GM12878 (cell line): ENCODE measurements around the gene SYN1. TPM values are rescaled to one million over a fixed set of nuclear protein-coding genes. Genes with fewer than 3 reads are reported as not detected.

Source experiments
- CHD1 ChIP-seq: IDR thresholded peaks from 2 replicates; pipeline ENCODE4 v1.6.1; 2012; ENCODE audit warnings: low read depth, low read length, improper control_type of control experiment
- CHD4 ChIP-seq: fragments of 200-600 bp; sonication (generic); IDR thresholded peaks from 2 replicates; pipeline ENCODE4 v1.6.1; 2016; ENCODE audit warnings: mild to moderate bottlenecking
- IKZF2 ChIP-seq, 2 experiments: fragments of 450-650 bp; IDR thresholded peaks; 2 replicates each; pipeline ENCODE4 v1.6.1; 2017; ENCODE audit warnings: mild to moderate bottlenecking in 2 of 2, moderate library complexity in 2 of 2
- JUND ChIP-seq: IDR thresholded peaks from 2 replicates; pipeline ENCODE4 v1.6.1; 2012; ENCODE audit warnings: low read depth, mild to moderate bottlenecking, low read length, improper control_type of control experiment, moderate library complexity
- MTA3 ChIP-seq: IDR thresholded peaks from 2 replicates; pipeline ENCODE4 v1.6.1; 2012; ENCODE audit warnings: low read length, inconsistent platforms, borderline replicate concordance
- MXI1 ChIP-seq: fragments of 150-350 bp; IDR thresholded peaks from 2 replicates; pipeline ENCODE4 v1.6.1; 2011; ENCODE audit warnings: low read depth, mild to moderate bottlenecking, inconsistent platforms, low read length, improper control_type of control experiment
- NFIC ChIP-seq: IDR thresholded peaks from 2 replicates; pipeline ENCODE4 v1.6.1; 2012; ENCODE audit warnings: low read depth, mild to moderate bottlenecking, inconsistent platforms, low read length, moderate library complexity
- RELA ChIP-seq: fragments of 450-650 bp; IDR thresholded peaks from 2 replicates; pipeline ENCODE4 v1.8.0; 2014; ENCODE audit warnings: borderline replicate concordance; ENCODE audit not compliant: partially characterized antibody
- SMARCA5 ChIP-seq: fragments of 450-650 bp; IDR thresholded peaks from 2 replicates; pipeline ENCODE4 v1.6.1; 2017; ENCODE audit warnings: mild to moderate bottlenecking
- STAT3 ChIP-seq: IDR thresholded peaks from 2 replicates; pipeline ENCODE4 v1.6.1; 2011; ENCODE audit warnings: low read depth, low read length, improper control_type of control experiment
- TARDBP ChIP-seq: IDR thresholded peaks from 2 replicates; pipeline ENCODE4 v1.6.1; 2016; ENCODE audit warnings: borderline replicate concordance
- polyA plus RNA-seq, 11 experiments: library from polyadenylated mRNA; depleted of rRNA in 4 of 11; unstranded in 6 of 11; stranded (reverse) in 5 of 11; fragments of >200 nt; fragmentation: Nextera tagmentation in 4 of 11; fragmentation: Illumina TruSeq in 1 of 11; extraction: Ambion mirVana in 4 of 11; extraction: Trizol in 1 of 11; gene quantifications; 1 replicate in 1 of 11; 2 replicates in 10 of 11; pipeline versions ENCODE4 v1.2.1 to v1.2.3, GENCODE V29; 2011 to 2016; ENCODE audit warnings: inconsistent platforms in 2 of 11, missing spikeins in 2 of 11, low read depth in 1 of 11
- total RNA-seq, 4 experiments: library from RNA; depleted of rRNA in 3 of 4; stranded (reverse); fragments of >200 nt in 3 of 4; fragmentation: Illumina TruSeq in 1 of 4; extraction: Trizol in 1 of 4; gene quantifications; 2 replicates each; pipeline versions ENCODE4 v1.2.1 to v1.2.3, GENCODE V29; 2013 to 2021
- TF ChIP-seq, protein P1 (sequence below): fragments of 150-350 bp; IDR thresholded peaks from 2 replicates; pipeline ENCODE4 v1.6.1; 2016; ENCODE audit warnings: low read depth, low read length
- TF ChIP-seq, protein P2 (sequence below): fragments of 450-650 bp; IDR thresholded peaks from 2 replicates; pipeline ENCODE4 v1.6.1; 2017; ENCODE audit warnings: mild to moderate bottlenecking, moderate library complexity
- TF ChIP-seq, protein P3 (sequence below): fragments of 450-650 bp; IDR thresholded peaks from 2 replicates; pipeline ENCODE4 v1.6.1; 2018; ENCODE audit warnings: borderline replicate concordance, mild to moderate bottlenecking; ENCODE audit not compliant: partially characterized antibody
- TF ChIP-seq, protein P4 (sequence below): fragments of 450-650 bp; IDR thresholded peaks from 2 replicates; pipeline ENCODE4 v1.6.1; 2017; ENCODE audit warnings: borderline replicate concordance
- TF ChIP-seq, protein P5 (sequence below): fragments of 450-650 bp; conservative IDR thresholded peaks from 2 replicates; pipeline ENCODE4 v1.6.1; 2017; ENCODE audit warnings: mild to moderate bottlenecking, moderate library complexity

SYN1 gene
- total and polyA plus RNA-seq, 10 of the 15 experiments (the other 5 are each of a cell fraction or from before 2014, with no cell fraction given): 0.09 to 0.57 (median 0.16) TPM; not detected in 3

DNA sequence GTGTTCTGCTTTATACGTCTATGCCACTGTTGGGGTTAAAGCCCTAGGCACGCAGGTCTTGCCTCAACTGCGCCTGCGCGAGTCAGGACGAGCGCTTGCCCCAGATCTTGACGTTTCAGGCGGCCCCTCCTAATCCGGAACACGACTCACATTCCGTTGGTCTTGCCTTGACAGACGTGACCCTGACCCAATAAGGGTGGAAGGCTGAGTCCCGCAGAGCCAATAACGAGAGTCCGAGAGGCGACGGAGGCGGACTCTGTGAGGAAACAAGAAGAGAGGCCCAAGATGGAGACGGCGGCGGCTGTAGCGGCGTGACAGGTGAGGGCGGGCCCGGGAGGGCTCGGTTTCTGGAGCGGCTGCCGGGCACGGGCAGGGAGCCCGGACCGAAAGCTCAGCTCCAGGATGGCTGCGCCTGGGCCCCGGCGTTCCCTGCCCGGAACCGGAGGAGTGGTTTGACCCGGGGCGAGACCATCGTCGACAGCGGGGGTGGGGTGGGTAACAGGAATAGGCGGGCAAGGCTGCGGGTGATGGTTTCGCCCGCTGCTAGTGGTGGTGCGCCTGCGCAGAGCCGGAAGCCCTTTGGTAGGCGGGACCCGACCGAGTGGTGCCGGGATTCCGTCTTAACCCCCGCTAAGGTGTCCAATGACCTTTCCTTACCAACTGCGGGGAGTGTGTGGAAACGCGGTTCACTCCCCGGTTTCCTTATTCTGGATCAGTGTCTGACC lies 58.6 kb downstream of the SYN1 start, which contains the start of gene ARAF (continued):
- TF ChIP-seq IKZF2 (IDR thresholded peaks at IDR 0.05) (no peak), JUND (peak; percentile 99), NFIC (no peak), RELA (no peak), CHD4 (no peak), STAT3 (no peak), SMARCA5 (no peak), CHD1 (peak; percentile 98), MTA3 (no peak), TARDBP (no peak), MXI1 (no peak)
- TF ChIP-seq, protein P1, sequence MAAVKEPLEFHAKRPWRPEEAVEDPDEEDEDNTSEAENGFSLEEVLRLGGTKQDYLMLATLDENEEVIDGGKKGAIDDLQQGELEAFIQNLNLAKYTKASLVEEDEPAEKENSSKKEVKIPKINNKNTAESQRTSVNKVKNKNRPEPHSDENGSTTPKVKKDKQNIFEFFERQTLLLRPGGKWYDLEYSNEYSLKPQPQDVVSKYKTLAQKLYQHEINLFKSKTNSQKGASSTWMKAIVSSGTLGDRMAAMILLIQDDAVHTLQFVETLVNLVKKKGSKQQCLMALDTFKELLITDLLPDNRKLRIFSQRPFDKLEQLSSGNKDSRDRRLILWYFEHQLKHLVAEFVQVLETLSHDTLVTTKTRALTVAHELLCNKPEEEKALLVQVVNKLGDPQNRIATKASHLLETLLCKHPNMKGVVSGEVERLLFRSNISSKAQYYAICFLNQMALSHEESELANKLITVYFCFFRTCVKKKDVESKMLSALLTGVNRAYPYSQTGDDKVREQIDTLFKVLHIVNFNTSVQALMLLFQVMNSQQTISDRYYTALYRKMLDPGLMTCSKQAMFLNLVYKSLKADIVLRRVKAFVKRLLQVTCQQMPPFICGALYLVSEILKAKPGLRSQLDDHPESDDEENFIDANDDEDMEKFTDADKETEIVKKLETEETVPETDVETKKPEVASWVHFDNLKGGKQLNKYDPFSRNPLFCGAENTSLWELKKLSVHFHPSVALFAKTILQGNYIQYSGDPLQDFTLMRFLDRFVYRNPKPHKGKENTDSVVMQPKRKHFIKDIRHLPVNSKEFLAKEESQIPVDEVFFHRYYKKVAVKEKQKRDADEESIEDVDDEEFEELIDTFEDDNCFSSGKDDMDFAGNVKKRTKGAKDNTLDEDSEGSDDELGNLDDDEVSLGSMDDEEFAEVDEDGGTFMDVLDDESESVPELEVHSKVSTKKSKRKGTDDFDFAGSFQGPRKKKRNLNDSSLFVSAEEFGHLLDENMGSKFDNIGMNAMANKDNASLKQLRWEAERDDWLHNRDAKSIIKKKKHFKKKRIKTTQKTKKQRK: no peak
- TF ChIP-seq, protein P2, sequence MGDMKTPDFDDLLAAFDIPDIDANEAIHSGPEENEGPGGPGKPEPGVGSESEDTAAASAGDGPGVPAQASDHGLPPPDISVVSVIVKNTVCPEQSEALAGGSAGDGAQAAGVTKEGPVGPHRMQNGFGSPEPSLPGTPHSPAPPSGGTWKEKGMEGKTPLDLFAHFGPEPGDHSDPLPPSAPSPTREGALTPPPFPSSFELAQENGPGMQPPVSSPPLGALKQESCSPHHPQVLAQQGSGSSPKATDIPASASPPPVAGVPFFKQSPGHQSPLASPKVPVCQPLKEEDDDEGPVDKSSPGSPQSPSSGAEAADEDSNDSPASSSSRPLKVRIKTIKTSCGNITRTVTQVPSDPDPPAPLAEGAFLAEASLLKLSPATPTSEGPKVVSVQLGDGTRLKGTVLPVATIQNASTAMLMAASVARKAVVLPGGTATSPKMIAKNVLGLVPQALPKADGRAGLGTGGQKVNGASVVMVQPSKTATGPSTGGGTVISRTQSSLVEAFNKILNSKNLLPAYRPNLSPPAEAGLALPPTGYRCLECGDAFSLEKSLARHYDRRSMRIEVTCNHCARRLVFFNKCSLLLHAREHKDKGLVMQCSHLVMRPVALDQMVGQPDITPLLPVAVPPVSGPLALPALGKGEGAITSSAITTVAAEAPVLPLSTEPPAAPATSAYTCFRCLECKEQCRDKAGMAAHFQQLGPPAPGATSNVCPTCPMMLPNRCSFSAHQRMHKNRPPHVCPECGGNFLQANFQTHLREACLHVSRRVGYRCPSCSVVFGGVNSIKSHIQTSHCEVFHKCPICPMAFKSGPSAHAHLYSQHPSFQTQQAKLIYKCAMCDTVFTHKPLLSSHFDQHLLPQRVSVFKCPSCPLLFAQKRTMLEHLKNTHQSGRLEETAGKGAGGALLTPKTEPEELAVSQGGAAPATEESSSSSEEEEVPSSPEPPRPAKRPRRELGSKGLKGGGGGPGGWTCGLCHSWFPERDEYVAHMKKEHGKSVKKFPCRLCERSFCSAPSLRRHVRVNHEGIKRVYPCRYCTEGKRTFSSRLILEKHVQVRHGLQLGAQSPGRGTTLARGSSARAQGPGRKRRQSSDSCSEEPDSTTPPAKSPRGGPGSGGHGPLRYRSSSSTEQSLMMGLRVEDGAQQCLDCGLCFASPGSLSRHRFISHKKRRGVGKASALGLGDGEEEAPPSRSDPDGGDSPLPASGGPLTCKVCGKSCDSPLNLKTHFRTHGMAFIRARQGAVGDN: no peak
- TF ChIP-seq, protein P3, sequence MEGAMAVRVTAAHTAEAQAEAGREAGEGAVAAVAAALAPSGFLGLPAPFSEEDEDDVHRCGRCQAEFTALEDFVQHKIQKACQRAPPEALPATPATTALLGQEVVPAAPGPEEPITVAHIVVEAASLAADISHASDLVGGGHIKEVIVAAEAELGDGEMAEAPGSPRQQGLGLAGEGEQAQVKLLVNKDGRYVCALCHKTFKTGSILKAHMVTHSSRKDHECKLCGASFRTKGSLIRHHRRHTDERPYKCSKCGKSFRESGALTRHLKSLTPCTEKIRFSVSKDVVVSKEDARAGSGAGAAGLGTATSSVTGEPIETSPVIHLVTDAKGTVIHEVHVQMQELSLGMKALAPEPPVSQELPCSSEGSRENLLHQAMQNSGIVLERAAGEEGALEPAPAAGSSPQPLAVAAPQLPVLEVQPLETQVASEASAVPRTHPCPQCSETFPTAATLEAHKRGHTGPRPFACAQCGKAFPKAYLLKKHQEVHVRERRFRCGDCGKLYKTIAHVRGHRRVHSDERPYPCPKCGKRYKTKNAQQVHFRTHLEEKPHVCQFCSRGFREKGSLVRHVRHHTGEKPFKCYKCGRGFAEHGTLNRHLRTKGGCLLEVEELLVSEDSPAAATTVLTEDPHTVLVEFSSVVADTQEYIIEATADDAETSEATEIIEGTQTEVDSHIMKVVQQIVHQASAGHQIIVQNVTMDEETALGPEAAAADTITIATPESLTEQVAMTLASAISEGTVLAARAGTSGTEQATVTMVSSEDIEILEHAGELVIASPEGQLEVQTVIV: peak; percentile 55
- TF ChIP-seq, protein P4, sequence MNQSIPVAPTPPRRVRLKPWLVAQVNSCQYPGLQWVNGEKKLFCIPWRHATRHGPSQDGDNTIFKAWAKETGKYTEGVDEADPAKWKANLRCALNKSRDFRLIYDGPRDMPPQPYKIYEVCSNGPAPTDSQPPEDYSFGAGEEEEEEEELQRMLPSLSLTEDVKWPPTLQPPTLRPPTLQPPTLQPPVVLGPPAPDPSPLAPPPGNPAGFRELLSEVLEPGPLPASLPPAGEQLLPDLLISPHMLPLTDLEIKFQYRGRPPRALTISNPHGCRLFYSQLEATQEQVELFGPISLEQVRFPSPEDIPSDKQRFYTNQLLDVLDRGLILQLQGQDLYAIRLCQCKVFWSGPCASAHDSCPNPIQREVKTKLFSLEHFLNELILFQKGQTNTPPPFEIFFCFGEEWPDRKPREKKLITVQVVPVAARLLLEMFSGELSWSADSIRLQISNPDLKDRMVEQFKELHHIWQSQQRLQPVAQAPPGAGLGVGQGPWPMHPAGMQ: no peak
- TF ChIP-seq, protein P5, sequence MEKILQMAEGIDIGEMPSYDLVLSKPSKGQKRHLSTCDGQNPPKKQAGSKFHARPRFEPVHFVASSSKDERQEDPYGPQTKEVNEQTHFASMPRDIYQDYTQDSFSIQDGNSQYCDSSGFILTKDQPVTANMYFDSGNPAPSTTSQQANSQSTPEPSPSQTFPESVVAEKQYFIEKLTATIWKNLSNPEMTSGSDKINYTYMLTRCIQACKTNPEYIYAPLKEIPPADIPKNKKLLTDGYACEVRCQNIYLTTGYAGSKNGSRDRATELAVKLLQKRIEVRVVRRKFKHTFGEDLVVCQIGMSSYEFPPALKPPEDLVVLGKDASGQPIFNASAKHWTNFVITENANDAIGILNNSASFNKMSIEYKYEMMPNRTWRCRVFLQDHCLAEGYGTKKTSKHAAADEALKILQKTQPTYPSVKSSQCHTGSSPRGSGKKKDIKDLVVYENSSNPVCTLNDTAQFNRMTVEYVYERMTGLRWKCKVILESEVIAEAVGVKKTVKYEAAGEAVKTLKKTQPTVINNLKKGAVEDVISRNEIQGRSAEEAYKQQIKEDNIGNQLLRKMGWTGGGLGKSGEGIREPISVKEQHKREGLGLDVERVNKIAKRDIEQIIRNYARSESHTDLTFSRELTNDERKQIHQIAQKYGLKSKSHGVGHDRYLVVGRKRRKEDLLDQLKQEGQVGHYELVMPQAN: no peak
